ENCODE results near the gene GPATCH4.

DNA sequence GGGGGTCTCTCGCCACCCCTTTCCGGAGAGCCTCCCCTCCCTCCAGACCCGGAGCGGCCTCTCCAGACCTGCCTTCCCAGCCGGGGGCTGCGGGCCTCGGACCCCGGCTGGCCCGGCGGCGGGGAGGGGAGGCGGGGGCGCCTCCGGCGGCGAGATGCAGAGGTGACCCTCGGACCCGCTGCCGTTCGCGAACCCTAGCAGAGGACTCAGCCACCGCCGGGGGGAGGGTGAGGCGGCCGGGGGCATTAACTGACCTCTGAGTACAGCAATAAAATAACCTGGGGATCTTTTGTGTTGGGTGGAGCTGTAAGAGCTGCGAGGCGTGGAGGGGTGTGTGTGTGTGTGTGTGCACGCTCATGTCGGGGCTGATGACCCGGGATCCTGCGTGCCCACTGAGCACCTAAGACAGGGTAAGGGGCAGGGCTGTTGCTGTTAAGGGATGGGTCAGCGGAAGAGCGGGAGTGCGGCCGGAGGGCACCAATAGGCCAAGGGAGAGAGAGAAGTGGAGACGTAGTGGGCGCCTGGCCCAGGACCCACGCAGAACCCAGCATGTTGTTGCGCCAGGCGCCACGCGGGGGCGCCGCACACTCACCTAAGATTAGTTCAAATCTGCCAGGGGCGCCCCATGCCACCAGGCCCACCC lies 24.3 kb upstream of the GPATCH4 start:
- TF ChIP-seq, protein P1, sequence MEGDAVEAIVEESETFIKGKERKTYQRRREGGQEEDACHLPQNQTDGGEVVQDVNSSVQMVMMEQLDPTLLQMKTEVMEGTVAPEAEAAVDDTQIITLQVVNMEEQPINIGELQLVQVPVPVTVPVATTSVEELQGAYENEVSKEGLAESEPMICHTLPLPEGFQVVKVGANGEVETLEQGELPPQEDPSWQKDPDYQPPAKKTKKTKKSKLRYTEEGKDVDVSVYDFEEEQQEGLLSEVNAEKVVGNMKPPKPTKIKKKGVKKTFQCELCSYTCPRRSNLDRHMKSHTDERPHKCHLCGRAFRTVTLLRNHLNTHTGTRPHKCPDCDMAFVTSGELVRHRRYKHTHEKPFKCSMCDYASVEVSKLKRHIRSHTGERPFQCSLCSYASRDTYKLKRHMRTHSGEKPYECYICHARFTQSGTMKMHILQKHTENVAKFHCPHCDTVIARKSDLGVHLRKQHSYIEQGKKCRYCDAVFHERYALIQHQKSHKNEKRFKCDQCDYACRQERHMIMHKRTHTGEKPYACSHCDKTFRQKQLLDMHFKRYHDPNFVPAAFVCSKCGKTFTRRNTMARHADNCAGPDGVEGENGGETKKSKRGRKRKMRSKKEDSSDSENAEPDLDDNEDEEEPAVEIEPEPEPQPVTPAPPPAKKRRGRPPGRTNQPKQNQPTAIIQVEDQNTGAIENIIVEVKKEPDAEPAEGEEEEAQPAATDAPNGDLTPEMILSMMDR (IDR thresholded peaks at IDR 0.05 in 4 of 5, conservative IDR thresholded peaks at IDR 0.05 in 1 of 5): peak; percentile 77 to 93 (median 84)
- TF ChIP-seq POLR2A (IDR thresholded peaks at IDR 0.05): no peak

Measured in gastrocnemius medialis (tissue), 4 donors.